Heart left ventricle (tissue), 13 donors: ENCODE measurements around the gene KRTAP10-7.

Source experiments
- CTCF ChIP-seq, 12 donors: fragments of 200-600 bp; sonication (generic) in 4 of 12; IDR thresholded peaks; one replicate each; pipeline versions ENCODE4 v1.5.0 to v1.8.0; 2018 to 2022; ENCODE audit warnings: antibody characterized with exemption in 12 of 12, mild to moderate bottlenecking in 5 of 12
- POLR2A ChIP-seq, 2 donors: fragments of 450-650 bp; IDR thresholded peaks; one replicate each; pipeline ENCODE4 v1.6.1; 2017; ENCODE audit warnings: antibody characterized with exemption in 2 of 2, mild to moderate bottlenecking in 2 of 2, moderate library complexity in 2 of 2
- donor health status: ischemic (EF 13 %, LVEDD 7.1; RV severe dilation, severe dysfunction).
- donor health status: DM: no; HTN: yes; CAD: no.
- donor health status: DM: no; HTN: no; CAD: no.
- donor health status: ischemic (EF 25% LVEDD 6.9; RV normal size, moderate dysfunction).
- donor health status: ischemic (EF 25% LVEDD 5.7; RV mildly dilated, moderate dysfunction).
- donor health status: ischemic (EF 35%, LVEDD 5.7; RV mildly dilated, moderate dysfunction).
- donor health status: nonischemic (EF 11% LVEDD 7.7; RV severe dilation, severe dysfunction).
- donor health status: DM: yes; HTN: yes; CAD: no.
- donor health status: PGD.
- donor health status: ischemic (EF 29% LVEDD 5.4; RV normal size, mild dysfunction).
- donor health status: nonischemic (EF 23%, LVEDD 6.1; RV moderate dilation, normal function).

GRCh38 chr21:44647222-44647552 is 46.8 kb downstream of the KRTAP10-7 start:
- no peak for TF ChIP-seq CTCF (IDR thresholded peaks at IDR 0.05)
- TF ChIP-seq POLR2A (IDR thresholded peaks at IDR 0.05), result no peak
